Prostate gland (tissue), 2 donors: Measurements from ENCODE around the gene PITPNC1. TPM values are rescaled to one million over a fixed set of nuclear protein-coding genes. Genes with fewer than 3 reads are reported as not detected.

Experiments
- DNase-seq: peaks from one replicate; pipeline ENCODE4 v3.0.0-alpha.2; 2019; ENCODE audit warnings: low spot score
- H3K27ac ChIP-seq, 2 donors: fragments of 200-600 bp; sonication (generic); 2 replicates each; pipeline ENCODE4 v1.5.1; 2017 to 2019
- H3K27me3 ChIP-seq: fragments of 200-600 bp; sonication (generic); replicated peaks from 2 replicates; pipeline ENCODE4 v1.5.1; 2019; ENCODE audit not compliant: insufficient read depth
- H3K36me3 ChIP-seq, 2 donors: fragments of 200-600 bp; sonication (generic); 1 replicate in 1 of 2; 2 replicates in 1 of 2; pipeline versions ENCODE4 v1.5.1 to v1.8.1; 2017 to 2019
- H3K4me1 ChIP-seq: fragments of 200-600 bp; sonication (generic); replicated peaks from 2 replicates; pipeline ENCODE4 v1.5.1; 2019
- H3K4me3 ChIP-seq, 2 donors: fragments of 200-600 bp; sonication (generic); 2 replicates each; pipeline ENCODE4 v1.5.1; 2017 to 2019
- H3K9me3 ChIP-seq: fragments of 200-600 bp; sonication (generic); 2 replicates; pipeline ENCODE4 v1.5.1; 2017
- POLR2A ChIP-seq: fragments of 450-650 bp; IDR thresholded peaks from one replicate; pipeline ENCODE4 v1.6.1; 2016; ENCODE audit warnings: antibody characterized with exemption, mild to moderate bottlenecking
- POLR2AphosphoS5 ChIP-seq: sonication (generic); formaldehyde crosslinking; IDR thresholded peaks from one replicate; pipeline ENCODE4 v1.6.1; 2017; ENCODE audit warnings: antibody characterized with exemption
- WGBS: methylation state at CpG from one replicate; pipeline ENCODE4 v1.1.5; 2018; 5-methylcytosine and 5-hydroxymethylcytosine counted together
- intact Hi-C: fragments of 100-400 bp; cut with DNase I; formaldehyde crosslinking; loops from one replicate; pipeline ENCODE4 v1.14.2; 2022
- total RNA-seq, 2 donors: library from RNA; depleted of rRNA; stranded (reverse); fragments of >200 nt; gene quantifications; one replicate each; pipeline ENCODE4 v1.1.0, GENCODE V29; 2016
- TF ChIP-seq, protein P1 (sequence below), 4 experiments: fragments of 200-600 bp in 2 of 4; fragments of 450-650 bp in 2 of 4; sonication (generic) in 2 of 4; IDR thresholded peaks; 1 replicate in 3 of 4; 2 replicates in 1 of 4; pipeline ENCODE4 v1.5.1; 2016 to 2019; ENCODE audit warnings: antibody characterized with exemption in 4 of 4, mild to moderate bottlenecking in 2 of 4, moderate library complexity in 2 of 4

PITPNC1 gene
- total RNA-seq, 2 donors from 2014 or later, result 10.1 to 12.9 TPM

GRCh38 chr17:67412032-67412431, 35.0 kb downstream of the PITPNC1 start:
- intact Hi-C loops, result no loop called here
- peak; percentile 44 for DNase-seq
- H3K9me3 ChIP-seq, result no peaks in the 10 kb centered on the region
- no peak overlapping the region for H3K27ac ChIP-seq
- H3K4me1 ChIP-seq, result peaks cover 8% of the 10 kb centered on the region
- no peaks in the 10 kb centered on the region for H3K27me3 ChIP-seq
- 37% methylated on average over 4 of the region's 4 CpGs for WGBS
- no peaks in the 10 kb centered on the region for H3K36me3 ChIP-seq
- TF ChIP-seq POLR2AphosphoS5 (peak; percentile 43), POLR2A (no peak)
- TF ChIP-seq, protein P1, sequence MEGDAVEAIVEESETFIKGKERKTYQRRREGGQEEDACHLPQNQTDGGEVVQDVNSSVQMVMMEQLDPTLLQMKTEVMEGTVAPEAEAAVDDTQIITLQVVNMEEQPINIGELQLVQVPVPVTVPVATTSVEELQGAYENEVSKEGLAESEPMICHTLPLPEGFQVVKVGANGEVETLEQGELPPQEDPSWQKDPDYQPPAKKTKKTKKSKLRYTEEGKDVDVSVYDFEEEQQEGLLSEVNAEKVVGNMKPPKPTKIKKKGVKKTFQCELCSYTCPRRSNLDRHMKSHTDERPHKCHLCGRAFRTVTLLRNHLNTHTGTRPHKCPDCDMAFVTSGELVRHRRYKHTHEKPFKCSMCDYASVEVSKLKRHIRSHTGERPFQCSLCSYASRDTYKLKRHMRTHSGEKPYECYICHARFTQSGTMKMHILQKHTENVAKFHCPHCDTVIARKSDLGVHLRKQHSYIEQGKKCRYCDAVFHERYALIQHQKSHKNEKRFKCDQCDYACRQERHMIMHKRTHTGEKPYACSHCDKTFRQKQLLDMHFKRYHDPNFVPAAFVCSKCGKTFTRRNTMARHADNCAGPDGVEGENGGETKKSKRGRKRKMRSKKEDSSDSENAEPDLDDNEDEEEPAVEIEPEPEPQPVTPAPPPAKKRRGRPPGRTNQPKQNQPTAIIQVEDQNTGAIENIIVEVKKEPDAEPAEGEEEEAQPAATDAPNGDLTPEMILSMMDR (IDR thresholded peaks at IDR 0.05), result no peak
- no peak overlapping the region for H3K4me3 ChIP-seq

DNA sequence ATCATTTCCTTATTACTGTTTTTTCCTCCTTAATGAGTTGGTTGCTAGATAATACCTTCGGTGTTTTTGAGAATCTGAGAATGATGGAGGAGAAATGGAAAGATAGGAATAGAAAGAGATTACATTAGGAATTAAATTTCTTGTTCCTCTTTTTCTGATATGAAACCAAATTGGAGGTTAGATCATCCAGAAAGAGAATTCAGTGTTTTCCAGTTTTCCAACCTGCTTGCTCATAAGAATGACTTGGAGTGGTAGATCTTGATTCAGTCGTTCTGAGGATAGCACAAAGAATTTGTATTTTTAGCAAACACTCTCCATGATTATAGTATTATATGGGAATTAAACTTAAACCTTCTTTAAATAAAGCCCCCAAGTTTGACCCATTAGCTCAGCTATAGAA, 35.9 kb downstream of the PITPNC1 start:
- no peak for DNase-seq
- Histone ChIP-seq H3K27me3 (no peaks in the 10 kb centered on the region), H3K4me3 (no peak overlapping the region), H3K27ac (no peak overlapping the region), H3K9me3 (no peaks in the 10 kb centered on the region), H3K4me1 (peaks cover 8% of the 10 kb centered on the region), H3K36me3 (no peaks in the 10 kb centered on the region)
- TF ChIP-seq, protein P1 (IDR thresholded peaks at IDR 0.05), result no peak
- no peak for TF ChIP-seq POLR2AphosphoS5
- intact Hi-C loops, result no loop called here
- WGBS, result 72% methylated on average over 2 of the region's 2 CpGs

DNA sequence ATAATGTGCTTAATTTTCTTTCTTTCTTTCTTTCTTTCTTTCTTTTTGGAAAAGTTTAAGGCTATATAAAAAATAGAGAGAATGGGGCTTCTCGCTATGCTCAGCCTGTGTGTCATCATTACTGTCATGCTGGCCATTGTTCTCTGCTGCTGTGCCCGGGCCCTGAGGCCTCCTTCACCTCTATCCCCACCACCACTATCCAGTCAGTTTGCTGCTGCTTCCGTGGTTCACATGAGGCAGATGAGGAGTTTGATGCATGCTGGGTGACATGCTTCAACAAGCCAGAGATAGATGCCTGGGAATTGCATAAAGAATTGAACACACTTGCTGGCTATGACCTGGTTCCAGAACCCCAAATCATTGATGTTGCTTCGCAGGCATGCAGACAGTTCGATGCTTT, 36.3 kb downstream of the PITPNC1 start:
- no peaks in the 10 kb centered on the region for H3K9me3 ChIP-seq
- H3K4me3 ChIP-seq, result no peak overlapping the region
- no peak overlapping the region for H3K27ac ChIP-seq
- peaks cover 8% of the 10 kb centered on the region for H3K4me1 ChIP-seq
- TF ChIP-seq, protein P1 (IDR thresholded peaks at IDR 0.05), result no peak
- TF ChIP-seq POLR2A, result no peak
- TF ChIP-seq POLR2AphosphoS5, result no peak
- no peak for DNase-seq
- WGBS, result 77% methylated on average over 5 of the region's 5 CpGs
- intact Hi-C loops, result no loop called here
- no peaks in the 10 kb centered on the region for H3K27me3 ChIP-seq
- H3K36me3 ChIP-seq, result no peaks in the 10 kb centered on the region

GRCh38 chr17:67414130-67414529, 37.0 kb downstream of the PITPNC1 start:
- H3K27me3 ChIP-seq, result no peaks in the 10 kb centered on the region
- WGBS, result 100% methylated on average over 1 of the region's 1 CpG
- no peaks in the 10 kb centered on the region for H3K36me3 ChIP-seq
- H3K4me3 ChIP-seq, result no peak overlapping the region
- no peak for DNase-seq
- intact Hi-C loops, result no loop called here
- no peak for TF ChIP-seq POLR2AphosphoS5
- TF ChIP-seq POLR2A, result no peak
- TF ChIP-seq, protein P1 (IDR thresholded peaks at IDR 0.05), result no peak
- H3K27ac ChIP-seq, result no peak overlapping the region
- H3K4me1 ChIP-seq, result peaks cover 8% of the 10 kb centered on the region
- no peaks in the 10 kb centered on the region for H3K9me3 ChIP-seq

DNA sequence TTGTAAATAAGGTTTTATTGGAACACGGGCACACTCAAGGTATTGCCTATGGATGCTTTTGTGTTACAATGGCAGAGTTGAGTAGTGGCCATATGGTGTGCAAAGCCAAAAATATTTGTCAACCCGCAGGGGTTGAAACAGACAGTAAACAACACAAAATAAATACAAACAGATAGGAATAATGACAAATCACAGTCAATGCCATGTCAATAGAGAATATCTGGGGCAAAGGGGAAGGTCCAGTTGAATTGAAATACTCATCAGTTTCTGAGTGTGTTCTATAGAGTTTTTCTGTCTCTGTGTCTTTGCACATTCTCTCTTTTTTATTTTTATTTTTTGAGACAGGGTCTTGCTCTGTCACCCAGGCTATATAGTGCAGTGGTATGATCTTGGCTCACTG, 37.5 kb downstream of the PITPNC1 start:
- Histone ChIP-seq H3K4me3 (no peak overlapping the region), H3K27ac (no peak overlapping the region), H3K4me1 (peaks cover 8% of the 10 kb centered on the region), H3K36me3 (no peaks in the 10 kb centered on the region), H3K27me3 (no peaks in the 10 kb centered on the region), H3K9me3 (no peaks in the 10 kb centered on the region)
- no peak for DNase-seq
- TF ChIP-seq, protein P1 (IDR thresholded peaks at IDR 0.05), result no peak
- TF ChIP-seq POLR2A (no peak), POLR2AphosphoS5 (no peak)
- WGBS, result 96% methylated on average over 2 of the region's 2 CpGs
- intact Hi-C loops, result no loop called here
